ENCODE measurements around the gene MRPL28.

The MRPL28 gene

DNA sequence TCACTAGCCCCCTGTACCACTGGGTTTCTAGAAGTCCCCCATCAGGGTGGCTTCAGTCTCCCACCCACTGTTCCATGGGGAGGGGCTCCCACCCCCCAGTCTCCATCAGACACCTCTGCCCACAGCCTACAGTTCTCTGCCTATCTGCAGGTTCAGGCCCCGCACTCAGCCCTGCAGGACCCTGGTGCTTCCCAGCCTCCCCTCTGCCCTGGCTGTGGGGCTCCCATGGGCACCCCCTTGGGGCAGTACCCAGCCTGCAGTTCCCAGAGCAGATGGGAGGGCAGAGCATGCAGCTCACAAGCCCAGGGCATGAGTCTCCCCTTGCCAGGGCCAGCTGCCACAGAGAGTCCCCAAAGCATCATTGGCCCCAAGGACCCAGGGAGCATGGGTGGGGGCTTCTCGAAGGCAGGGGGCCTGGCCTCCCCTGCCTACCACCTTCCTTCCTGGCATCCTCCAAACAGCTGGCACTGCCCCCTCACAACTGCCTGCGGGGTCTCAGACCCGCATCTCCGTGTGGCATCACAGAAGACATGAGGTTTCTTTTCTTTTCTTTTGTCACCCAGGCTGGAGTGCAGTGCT, 2.8 kb upstream of the MRPL28 start:
- FAIRE-seq (no peak), DNase-seq (ENCODE audit: insufficient read length, low spot score) (no peak)
- no peak for TF ChIP-seq POLR2A (IDR thresholded peaks at IDR 0.05; ENCODE audit: low read depth, low read length)

DNA sequence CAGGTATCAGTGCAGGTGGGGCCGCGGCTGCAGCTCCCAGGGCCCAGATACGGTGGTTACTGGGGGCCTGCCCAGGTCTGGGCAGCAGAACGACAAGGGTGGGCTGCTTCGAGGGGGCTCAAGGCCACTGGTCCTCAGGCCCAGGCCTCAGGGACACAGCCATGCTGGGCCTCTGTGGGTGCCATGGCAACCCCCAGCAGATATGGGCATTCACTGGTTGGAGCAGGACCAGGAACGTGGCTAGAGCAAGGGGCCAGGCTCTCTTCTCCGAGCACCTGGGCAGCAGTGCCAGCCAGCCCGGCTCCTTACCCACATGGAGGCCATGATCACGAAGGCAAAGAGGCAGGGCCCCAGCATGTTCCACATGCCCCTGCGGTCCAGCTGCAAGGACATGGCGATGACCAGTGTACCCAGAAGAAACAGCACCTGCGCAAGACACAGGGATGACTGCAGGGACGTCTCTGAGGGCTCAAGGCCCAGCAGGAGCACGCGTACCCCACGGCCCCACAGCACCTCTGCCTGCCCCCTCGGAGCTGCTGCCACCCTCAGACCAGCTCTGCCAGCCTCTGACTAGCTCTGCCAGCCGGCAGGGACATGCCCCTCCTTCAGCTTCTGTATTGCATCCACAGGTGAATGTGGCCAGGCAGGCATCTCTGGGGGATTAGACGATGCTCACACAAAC, 2.1 kb upstream of the MRPL28 start:
- TF ChIP-seq POLR2A (IDR thresholded peaks at IDR 0.05; ENCODE audit: low read depth, low read length): no peak
- DNase-seq (ENCODE audit: insufficient read length, low spot score): no peak
- no peak for FAIRE-seq

DNA sequence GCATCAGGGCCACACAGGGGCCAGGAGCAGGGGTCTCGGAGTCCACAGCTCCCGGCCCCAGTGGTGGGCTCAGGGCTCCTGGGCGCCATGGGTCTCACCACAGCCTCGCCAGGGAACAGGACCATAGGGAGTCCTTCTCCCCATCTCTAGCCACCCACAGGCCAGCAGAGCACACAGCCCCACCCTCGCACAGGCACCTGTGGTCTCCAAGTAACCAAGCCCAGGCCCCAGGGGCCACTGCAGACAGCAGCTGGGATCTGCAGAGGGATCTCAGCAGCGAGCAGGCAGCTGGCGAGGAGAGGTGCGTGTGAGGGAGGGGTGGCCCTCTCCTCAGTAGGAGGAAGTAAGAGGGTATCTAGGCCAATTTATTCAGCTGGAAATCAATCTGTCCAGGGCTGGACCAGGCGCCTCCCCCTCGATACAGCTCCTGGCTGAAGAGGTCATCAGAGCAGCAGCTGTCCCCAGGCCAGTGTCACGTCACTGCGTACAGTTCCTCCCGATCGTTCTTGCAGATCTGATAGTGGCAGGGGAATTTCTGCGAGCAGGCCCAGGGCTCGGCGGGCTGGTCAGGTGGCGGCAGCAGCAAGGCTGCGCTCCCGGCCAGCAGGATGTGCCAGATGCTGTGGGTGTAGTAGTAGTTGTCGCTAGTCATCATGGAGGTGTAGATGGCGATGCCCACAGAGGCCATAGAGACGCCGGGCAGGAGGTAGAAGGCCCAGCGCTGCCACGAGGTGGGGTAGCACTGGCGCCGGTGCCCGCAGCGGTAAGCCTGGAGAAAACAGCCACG, 1.4 kb upstream of the MRPL28 start:
- FAIRE-seq (no peak), DNase-seq (ENCODE audit: insufficient read length, low spot score) (no peak)
- TF ChIP-seq POLR2A (IDR thresholded peaks at IDR 0.05; ENCODE audit: low read depth, low read length): no peak

DNA sequence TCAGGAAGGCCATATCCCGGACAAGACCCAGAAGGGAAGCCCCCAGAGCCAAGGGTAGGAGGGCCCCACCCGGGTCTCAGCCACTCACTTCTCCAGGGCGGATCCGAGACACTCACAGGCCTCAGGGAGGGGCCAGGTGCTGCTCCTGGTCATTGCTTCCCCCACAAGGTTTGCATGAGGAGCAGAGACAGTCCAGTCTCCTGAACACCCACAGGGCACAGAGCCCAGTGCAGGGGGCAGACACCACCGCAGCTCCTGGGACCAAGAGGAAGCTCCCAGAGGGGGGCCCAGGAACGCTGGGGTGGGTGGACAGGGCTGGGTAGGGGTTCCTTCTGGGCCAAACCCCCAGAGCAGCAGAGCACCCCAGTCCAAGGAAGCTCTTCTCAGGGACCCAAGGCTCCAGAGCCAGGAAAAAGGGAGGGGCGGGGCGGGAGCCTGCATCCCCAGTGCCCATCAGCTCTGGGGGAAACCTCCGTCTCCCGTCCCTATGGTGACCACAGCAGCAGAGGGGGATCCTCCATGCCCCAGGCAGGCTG, 709 bp upstream of the MRPL28 start:
- DNase-seq (ENCODE audit: insufficient read length, low spot score) (no peak), FAIRE-seq (no peak)
- no peak for TF ChIP-seq POLR2A (IDR thresholded peaks at IDR 0.05; ENCODE audit: low read depth, low read length)

DNA sequence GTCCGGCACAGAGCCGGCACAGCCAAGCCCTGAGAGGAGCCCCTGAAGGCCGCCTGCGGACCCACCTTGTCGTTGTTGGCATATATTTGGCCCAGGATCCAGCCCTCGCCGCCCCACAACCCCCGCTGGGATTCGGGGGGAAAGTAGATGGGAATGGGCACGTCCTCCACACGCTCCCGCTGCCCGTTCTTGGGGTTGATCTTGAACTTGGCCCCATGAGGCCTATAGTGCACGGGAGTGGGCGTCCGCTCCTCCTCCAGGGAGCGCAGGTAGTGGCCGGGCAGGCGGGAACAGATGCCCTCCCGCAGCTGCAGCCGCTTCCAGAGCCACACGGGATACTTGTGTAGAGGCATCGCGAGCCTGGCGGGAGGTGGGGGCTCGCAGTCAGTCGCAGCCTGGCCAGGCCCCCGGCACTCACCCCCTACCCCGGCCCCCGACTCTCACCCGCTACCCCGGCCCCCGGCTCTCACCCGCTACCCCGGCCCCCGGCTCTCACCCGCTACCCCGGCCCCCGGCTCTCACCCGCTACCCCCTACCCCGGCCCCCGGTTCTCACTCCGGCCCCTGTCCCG, 387 bp downstream of the MRPL28 start:
- FAIRE-seq: no peak
- TF ChIP-seq POLR2A (IDR thresholded peaks at IDR 0.05; ENCODE audit: low read depth, low read length): no peak
- no peak for DNase-seq (ENCODE audit: insufficient read length, low spot score)

DNA sequence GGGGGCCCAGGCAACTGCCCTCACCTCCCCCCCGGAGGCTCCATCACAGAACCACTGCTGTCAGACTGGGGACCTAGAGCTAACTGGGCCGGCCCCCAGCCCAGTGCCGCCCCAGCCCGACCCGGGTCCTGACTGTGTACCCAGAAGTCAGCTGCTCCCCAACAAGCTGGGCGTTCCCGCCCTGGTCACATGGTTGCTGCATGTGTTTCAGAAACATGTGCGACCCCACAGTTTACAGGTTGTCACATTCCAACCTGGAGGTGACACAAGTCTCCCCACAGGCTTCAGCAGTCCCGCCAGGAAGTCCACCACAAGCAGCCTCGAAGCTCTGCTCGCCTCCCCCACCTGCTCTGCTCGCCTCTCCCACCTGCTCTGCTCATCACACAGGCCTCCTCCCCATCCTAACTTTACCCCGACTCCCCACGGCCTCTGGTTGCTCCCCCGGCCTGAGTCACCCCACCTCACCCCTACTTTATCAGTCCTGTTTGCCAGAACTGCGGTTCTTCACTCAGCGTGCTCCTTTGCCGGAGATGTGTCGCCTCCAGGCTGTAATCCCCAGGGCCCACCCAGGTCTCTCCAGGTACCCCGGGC, 968 bp downstream of the MRPL28 start:
- TF ChIP-seq POLR2A (IDR thresholded peaks at IDR 0.05; ENCODE audit: low read depth, low read length): no peak
- no peak for FAIRE-seq

DNA sequence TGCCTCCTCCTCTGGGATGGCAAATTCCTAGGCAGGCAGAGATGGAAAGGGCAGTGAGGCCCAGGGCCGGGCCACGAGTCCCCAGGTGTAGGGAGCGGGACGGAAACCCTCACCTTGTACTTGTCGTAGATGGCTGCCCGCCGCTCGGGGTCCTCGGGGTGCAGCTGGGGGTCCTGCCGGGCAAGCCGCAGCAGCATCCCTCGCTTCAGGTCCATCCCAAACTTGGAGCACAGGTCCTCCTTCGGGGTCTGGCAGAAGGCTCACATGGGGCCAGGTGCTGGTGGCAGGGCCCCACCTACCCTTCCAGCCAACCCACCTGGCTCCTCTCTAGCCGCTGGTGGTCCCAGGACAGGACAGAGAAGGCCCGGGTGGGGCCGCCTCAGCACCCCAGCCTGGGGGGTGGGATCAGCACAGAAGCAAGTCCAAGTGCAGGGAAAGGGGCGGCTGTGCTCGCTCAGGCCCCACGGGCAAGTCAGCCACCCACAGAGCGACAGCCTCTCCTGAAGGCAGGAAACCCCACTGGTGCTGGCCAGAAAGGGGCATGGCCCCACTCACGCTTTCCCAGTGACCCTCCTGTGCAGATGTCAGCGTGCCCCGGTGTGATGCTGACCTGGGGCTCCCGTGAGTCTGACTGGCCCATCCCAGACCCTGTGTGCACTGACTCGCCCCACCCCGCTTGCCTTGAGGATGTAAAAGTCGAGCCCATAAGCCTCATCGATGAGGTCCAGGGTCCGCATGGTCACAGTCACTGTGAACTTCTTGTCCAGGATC, 1.8 kb downstream of the MRPL28 start:
- no peak for FAIRE-seq
- no peak for TF ChIP-seq POLR2A (IDR thresholded peaks at IDR 0.05; ENCODE audit: low read depth, low read length)
- DNase-seq (ENCODE audit: insufficient read length, low spot score): no peak

More for the DNA sequence above, 968 bp downstream of the MRPL28 start:
- DNase-seq (ENCODE audit: insufficient read length, low spot score): no peak

DNA sequence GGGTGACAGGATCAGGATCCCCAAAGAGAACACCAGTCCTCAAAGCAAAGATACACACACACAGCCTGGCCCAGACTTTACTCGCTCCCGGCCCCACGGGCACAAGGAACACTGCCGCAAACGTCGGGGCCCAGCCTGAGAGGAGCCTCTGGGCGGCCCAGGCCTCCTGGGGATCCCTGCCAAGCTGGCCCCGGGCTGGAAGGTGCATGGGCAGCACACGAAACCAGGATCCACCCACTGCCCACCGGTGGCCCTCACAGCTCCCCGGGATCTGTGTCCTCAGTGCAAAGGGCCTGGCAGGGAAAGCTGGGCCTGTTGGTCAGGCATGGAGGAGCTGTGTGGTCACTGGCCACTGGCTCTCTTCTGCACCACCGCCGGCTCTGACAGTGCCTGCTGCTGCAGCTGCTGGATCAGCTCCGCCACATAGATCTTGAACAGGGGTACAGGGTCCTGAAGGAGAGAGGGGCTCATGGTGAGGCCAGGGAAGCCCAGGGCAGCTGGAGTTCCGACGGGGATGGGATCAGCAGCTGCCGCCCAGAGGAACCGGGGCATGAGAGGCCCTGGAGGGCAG, 2.9 kb downstream of the MRPL28 start:
- no peak for TF ChIP-seq POLR2A (IDR thresholded peaks at IDR 0.05; ENCODE audit: low read depth, low read length)
- no peak for DNase-seq (ENCODE audit: insufficient read length, low spot score)
- FAIRE-seq: no peak

DNA sequence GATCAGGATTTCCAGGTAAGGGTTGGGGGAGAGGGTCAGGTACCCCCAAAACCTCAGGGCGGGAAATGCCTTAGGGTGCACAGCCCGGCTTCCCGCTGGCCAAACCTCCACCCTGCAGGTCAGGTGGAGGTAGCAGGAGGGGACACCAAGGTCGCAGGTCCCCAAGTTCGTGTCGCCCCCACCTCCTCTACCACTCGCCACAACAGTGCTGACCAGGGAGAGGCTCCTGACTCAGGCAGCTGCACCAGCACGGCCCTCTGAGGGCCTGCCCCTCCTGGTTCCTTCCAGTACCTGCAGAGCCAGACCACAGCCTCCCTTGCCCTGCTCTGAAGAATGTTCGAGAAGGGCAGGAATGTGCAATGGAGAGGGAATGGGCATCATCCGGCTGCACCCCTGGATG, 3.9 kb downstream of the MRPL28 start:
- DNase-seq (ENCODE audit: insufficient read length, low spot score): no peak
- TF ChIP-seq POLR2A (IDR thresholded peaks at IDR 0.05; ENCODE audit: low read depth, low read length): no peak
- no peak for FAIRE-seq

DNA sequence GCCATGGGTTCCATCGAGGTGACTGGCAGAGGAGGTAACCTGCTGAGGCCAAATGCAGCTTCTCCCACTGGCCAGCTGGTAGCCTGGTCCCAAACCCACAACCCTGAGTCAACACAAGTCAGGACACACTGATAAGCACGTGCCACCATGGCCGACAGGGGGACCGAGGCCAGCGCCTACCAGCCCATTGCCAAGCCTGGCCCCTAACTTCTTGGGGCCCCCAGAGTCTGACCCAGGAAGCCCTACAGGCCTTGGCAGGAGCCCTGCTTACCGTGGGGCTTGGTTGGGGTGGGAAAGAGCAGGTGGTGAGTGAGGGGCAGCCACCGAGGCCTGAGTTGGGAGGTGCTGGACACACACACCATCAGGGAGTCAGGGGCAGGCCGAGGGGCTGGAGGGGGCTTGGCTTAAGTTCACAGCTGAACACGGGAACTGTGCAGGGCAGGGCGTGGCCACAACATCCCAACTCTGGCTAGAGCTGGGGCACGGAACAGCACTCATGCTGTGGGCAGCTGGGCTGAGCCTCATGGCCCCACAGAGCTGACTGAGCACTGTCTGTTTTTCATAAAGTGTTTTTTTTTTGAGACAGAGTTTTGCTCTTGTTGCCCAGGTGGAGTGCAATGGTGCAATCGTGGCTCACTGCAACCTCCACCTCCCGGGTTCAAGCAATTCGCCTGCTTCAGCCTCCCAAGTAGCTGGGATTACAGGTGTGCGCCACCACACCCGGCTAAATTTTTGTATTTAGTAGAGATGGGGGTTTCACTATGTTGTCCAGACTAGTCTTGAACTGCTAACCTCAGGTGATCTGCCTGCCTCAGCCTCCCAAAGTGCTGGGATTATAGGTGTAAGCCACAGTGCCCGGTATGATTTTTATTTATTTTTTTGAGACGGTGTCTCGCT, 5.5 kb downstream of the MRPL28 start:
- no peak for TF ChIP-seq POLR2A (IDR thresholded peaks at IDR 0.05; ENCODE audit: low read depth, low read length)
- FAIRE-seq (no peak), DNase-seq (ENCODE audit: insufficient read length, low spot score) (no peak)

DNA sequence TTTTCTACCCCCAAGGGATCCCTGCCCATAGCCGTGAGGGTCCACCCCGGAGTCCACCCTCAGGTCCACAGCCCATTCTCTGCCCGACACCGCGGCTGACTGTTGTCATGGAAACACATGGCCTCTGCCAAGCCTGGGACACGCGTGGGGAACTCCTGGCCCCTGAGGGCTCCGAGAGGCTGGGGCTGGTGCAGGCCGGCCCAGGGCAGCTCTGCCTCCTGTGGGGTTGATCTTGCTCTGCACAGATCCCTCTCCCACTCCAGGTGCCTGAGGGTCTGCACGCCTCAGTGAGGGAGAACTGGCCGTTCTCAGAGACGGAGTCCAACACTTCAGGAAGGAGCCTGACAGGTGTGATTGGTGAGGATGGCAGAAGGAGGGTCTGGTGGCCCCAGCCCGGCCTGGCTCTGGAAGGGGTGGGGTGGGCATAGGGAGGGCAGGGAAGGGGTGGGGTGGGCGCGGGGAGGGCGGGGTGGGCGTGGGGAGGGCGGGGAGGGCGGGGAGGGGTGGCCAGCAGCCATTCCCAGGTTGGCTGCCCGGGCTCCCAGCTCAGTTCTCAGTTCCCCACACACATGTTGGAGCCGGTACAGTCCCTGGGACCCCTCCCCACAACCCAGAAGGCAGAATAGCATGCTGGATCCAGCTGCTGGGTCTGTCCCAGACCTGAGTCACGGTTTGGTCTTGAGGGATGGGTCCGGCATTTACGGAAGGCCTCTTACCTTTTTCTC, 6.4 kb downstream of the MRPL28 start:
- no peak for FAIRE-seq
- DNase-seq (ENCODE audit: insufficient read length, low spot score): no peak
- no peak for TF ChIP-seq POLR2A (IDR thresholded peaks at IDR 0.05; ENCODE audit: low read depth, low read length)

Measured in H54 (cell line).